GM12864 (cell line): Measurements from ENCODE around the gene CNBD2.
"Not testable (repeated sequence)": the region's sequence is repeated elsewhere in the genome, so short reads cannot be mapped to it uniquely, and the experiment has no call there.

Experiments used
- DNase-seq: peaks from one replicate; pipeline ENCODE4 v3.0.0-alpha.2; 2011; ENCODE audit warnings: low read depth
- H3K4me3 ChIP-seq: 2 replicates; pipeline ENCODE4 v1.5.1; 2011; ENCODE audit warnings: mild to moderate bottlenecking, low read depth, low read length, control low read depth
- CTCF ChIP-seq: IDR thresholded peaks from 2 replicates; pipeline ENCODE4 v1.5.1; 2011; ENCODE audit warnings: low read depth, mild to moderate bottlenecking, moderate library complexity, low read length, control low read depth, inconsistent platforms; ENCODE audit errors: missing control alignments

CNBD2 gene

GRCh38 chr20:36079486-36079885 lies 111.1 kb downstream of the CNBD2 start:
- TF ChIP-seq CTCF = no peak
- no peak overlapping the region for H3K4me3 ChIP-seq
- no peak for DNase-seq

GRCh38 chr20:36079984-36080383 lies 111.6 kb downstream of the CNBD2 start:
- H3K4me3 ChIP-seq, DNase-seq: not testable (repeated sequence)
